Choroid plexus epithelial cell (primary cell): ENCODE results near the gene EGFR.

Experiments used
- DNase-seq: peaks from one replicate; pipeline ENCODE4 v3.0.0-alpha.2; 2010; ENCODE audit warnings: low read depth
- H3K4me3 ChIP-seq: 2 replicates; pipeline ENCODE4 v1.5.1; 2011; ENCODE audit warnings: low read depth, mild to moderate bottlenecking, control low read depth, low read length, moderate library complexity
- TF ChIP-seq, protein P1 (sequence below): conservative IDR thresholded peaks from 2 replicates; pipeline ENCODE4 v1.5.1; 2011; ENCODE audit warnings: low read depth, mild to moderate bottlenecking, control low read depth, inconsistent platforms, low read length, moderate library complexity

EGFR gene

DNA sequence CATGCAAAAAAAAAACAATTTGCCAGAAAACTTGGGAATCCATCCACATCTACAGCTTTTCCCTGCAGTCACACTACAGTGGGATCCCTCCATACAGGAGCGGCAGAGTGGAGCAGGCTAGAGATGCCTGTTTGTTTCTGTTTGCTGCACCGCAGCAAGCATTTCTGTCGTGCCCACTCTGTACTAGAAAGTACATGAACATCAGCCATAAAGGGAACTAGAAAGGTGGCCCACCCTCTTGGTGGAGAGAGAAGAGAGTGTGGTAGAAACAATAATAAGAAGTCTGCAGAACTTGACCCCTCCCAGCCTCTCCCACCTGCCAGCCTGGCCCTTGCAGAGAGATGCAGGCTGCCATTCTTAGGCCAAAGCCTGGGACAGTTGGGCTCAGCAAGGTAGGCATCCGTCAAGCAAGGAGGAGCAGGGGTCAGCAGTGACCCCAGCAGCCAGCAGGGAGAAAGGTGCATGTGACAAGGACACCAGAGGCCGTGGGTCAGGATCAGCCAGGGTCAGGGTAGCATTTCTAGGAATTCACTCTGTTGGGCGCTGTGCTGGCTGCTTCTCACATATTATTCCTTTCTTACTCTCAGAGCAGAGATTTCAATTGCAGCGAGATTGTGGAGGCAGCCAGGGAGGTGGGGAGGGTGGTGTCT is 171.8 kb downstream of the EGFR start:
- TF ChIP-seq, protein P1, sequence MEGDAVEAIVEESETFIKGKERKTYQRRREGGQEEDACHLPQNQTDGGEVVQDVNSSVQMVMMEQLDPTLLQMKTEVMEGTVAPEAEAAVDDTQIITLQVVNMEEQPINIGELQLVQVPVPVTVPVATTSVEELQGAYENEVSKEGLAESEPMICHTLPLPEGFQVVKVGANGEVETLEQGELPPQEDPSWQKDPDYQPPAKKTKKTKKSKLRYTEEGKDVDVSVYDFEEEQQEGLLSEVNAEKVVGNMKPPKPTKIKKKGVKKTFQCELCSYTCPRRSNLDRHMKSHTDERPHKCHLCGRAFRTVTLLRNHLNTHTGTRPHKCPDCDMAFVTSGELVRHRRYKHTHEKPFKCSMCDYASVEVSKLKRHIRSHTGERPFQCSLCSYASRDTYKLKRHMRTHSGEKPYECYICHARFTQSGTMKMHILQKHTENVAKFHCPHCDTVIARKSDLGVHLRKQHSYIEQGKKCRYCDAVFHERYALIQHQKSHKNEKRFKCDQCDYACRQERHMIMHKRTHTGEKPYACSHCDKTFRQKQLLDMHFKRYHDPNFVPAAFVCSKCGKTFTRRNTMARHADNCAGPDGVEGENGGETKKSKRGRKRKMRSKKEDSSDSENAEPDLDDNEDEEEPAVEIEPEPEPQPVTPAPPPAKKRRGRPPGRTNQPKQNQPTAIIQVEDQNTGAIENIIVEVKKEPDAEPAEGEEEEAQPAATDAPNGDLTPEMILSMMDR, result no peak
- no peak overlapping the region for H3K4me3 ChIP-seq
- DNase-seq, result no peak

GRCh38 chr7:55191161-55191925 is 172.5 kb downstream of the EGFR start:
- TF ChIP-seq, protein P1, result no peak
- H3K4me3 ChIP-seq, result no peak overlapping the region
- no peak for DNase-seq

- no peak overlapping the region for H3K4me3 ChIP-seq
- TF ChIP-seq, protein P1, result peak; percentile 38
- DNase-seq, result peak; percentile 47
These were observed 173.3 kb downstream of the EGFR start for GRCh38 chr7:55191926-55192692.

DNA sequence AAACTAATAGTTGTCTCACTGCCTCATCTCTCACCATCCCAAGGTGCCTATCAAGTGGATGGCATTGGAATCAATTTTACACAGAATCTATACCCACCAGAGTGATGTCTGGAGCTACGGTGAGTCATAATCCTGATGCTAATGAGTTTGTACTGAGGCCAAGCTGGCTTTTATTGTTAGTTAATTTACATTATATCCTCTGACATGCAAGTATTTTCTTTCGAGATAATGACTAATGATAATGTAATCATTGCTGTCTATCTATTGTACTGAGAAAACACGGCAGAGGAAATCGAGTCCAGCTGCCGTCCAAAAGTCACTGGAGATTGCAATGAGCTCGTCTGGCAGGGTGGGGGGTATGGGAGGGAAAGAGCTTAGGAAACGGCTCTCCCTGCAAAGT is 173.9 kb downstream of the EGFR start:
- TF ChIP-seq, protein P1, result no peak
- no peak overlapping the region for H3K4me3 ChIP-seq
- DNase-seq, result peak; percentile 64

GRCh38 chr7:55193245-55193644 is 174.4 kb downstream of the EGFR start:
- no peak overlapping the region for H3K4me3 ChIP-seq
- DNase-seq, result no peak
- TF ChIP-seq, protein P1, result no peak

GRCh38 chr7:55194522-55194921 is 175.7 kb downstream of the EGFR start:
- DNase-seq, result no peak
- H3K4me3 ChIP-seq, result no peak overlapping the region
- TF ChIP-seq, protein P1, result no peak
